Stimulated activated naive CD8-positive, alpha-beta T cell treated with anti-CD3 and anti-CD28 coated beads, Interleukin-15, Interleukin-2, amounts not matched to agents 100 U/mL and 50 U/mL, for 24 hours (primary cell): ENCODE data around the gene ABI3BP.

Source experiments
- ATAC-seq: fragments of 150-1000 bp; cut with Tn5 transposase; one replicate; pipeline ENCODE4 v1.10.0; 2021
- DNase-seq: peaks from one replicate; pipeline ENCODE4 v3.0.0; 2021

ABI3BP gene

GRCh38 chr3:100984308-100984707 lies 8.9 kb downstream of the ABI3BP start:
- ATAC-seq (no peak), DNase-seq (no peak)

DNA sequence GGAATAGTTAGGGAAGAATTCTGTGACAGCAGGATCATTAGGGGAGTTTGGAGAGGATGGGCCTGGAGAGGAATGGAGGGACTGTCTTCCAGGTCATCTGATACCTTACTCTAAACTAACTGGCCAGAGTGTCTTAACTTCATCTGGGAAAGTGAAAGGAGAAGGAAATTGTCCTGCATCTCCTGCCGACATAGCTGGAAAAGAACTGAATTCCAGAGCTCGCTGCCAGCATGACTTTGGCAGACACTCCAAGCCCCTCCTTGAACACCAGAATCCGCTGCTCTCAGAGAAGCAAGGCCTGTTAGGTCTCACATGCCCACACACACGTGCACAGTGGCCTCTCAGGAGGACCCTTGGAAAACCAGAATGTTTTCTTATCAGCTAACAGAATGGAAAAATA lies 10.5 kb downstream of the ABI3BP start:
- DNase-seq (no peak), ATAC-seq (no peak)

DNA sequence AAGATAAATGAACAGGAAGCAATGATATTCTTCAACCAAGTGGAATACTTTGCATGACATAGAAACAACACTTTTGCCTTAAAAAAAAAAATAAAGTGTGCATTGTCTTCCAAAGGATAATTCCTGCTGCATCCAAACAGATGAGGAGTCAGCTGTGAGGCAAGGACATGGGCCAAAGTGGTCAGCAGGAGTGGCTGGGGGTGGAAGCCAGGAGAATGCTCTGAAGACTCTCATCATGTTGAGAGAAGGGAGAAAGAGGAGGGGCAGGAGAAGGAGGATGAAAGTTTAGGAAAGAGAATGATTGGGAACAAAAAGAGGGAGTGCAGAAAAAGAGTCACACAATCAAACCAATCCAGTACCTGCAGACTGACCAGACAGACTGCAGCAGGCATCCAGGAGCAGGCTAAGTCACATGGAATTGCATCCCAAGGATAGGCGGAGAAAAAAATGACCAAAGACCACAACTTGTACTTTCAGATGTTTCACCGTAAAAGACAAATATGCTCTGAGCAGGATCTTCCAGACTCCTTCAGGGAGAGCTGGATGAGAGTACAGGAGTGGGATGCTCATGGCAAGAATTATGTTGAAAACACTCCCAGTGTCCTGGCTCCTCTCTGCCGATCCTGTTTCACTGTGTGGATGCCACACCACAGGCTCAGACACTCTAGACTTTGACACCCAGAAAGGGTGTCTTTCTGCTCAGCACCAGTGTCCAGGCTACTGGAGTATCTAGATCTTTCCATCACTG lies 11.9 kb downstream of the ABI3BP start:
- DNase-seq (no peak), ATAC-seq (no peak)

- DNase-seq (no peak), ATAC-seq (no peak)
These were observed 15.1 kb downstream of the ABI3BP start for GRCh38 chr3:100978011-100978659.

GRCh38 chr3:100976611-100977010 lies 16.6 kb downstream of the ABI3BP start:
- DNase-seq (no peak), ATAC-seq (no peak)

DNA sequence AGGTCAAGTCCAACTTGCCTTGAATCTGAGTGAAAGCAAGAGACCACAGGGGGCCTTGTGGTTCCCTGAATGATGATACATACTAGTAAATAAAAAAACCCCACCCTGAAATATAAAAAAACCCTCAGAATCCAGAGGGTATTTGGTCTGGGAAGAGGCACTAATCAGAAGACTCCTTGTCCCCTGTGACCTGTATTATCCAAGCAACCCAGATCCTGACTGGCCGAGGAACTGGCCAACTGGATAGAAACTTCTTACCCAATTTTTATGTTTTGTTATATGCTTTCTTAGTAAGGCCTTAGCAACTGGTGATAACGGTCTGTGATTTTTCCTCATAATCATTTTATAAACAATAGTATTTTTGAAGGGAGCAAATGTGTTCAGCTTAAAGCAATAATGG lies 17.5 kb downstream of the ABI3BP start:
- DNase-seq, result no peak
- no peak for ATAC-seq

DNA sequence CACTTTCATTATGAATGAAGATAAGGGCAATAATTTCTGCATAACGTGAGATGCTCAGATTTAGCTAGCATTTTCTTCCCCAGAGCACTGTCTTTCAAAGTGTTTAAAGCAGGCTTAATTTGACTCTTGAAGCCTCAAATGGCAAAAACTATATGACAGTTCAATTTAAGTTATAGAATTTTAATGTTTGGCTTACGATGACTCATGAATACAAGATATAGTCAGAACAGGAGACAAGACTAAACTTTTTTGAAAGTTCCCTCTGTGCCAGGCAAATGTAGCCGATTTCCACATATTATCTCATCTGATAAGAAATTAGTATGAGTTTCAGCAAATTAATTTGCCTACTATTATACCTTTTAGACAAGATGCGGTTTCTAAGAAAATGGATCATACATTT lies 19.6 kb downstream of the ABI3BP start:
- no peak for DNase-seq
- ATAC-seq, result no peak

GRCh38 chr3:100972867-100973266 lies 20.4 kb downstream of the ABI3BP start:
- no peak for ATAC-seq
- no peak for DNase-seq

- DNase-seq (no peak), ATAC-seq (no peak)
These were observed 20.8 kb downstream of the ABI3BP start for GRCh38 chr3:100972301-100972844.

DNA sequence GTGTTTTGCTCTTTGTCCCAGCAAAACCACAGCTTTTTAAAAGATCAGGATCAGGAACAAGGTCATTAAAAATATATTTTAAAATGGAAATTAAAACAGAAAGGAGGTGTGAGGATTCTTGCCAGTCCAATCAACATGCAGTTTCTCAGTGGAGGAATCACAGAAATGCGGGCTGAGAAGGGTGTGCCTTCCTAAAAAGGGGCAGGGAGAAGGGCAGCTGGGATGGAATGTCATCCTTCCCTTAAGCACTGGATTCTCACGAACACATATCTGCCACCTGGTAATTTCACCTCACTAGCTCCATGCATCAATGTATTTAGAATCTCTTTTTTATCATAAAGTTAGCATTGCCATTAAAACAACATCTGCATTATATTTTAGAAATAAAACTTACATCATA lies 21.4 kb downstream of the ABI3BP start:
- DNase-seq, result no peak
- no peak for ATAC-seq

- DNase-seq, result no peak
- ATAC-seq, result no peak
These were observed 22.7 kb downstream of the ABI3BP start for GRCh38 chr3:100970477-100970990.

DNA sequence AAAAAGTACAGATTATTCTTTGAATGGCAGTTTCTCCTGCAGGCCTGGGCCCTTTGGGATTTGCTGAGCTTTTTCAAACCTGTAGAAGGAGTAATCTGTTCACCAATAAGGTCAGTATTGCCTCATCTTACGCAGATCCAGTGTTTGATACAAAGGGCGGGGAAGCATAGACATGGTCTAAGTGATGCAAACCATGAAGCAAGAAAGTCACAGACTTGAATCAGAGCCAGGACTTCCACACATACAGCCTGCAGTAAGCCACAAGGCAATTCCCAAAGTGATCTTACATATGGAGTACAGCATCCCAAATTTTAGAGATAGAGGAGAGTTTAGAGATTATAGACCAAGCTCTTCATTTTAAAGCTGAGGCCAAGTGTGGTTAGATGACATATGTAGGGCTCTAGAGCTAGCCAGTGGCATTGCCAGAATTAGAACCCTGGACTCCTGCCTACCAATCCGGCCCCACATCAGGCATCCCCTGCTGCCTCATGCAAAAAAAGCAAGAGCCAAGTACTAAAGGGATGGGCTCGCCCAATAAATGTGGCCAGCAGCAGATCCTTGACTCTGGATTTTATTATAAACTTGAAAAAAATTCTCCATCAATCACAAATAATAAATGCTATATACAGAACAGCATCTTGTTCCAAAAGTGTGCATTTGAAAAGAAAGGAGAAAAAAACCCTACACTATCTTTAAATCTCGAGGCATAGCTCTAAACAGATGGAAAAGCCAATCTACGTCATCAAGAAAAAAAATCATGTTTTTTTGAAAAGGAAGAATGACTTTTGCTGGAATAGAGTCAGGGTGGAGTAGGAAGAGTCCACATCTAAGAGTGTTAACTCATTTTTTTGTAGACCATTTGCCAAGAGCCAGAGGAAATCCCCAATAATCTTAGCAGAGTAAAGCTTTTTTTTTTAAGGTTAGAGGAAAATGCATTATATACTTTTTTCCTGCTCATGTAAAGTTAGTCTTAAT lies 24.0 kb downstream of the ABI3BP start:
- ATAC-seq (no peak), DNase-seq (no peak)

- ATAC-seq (no peak), DNase-seq (no peak)
These were observed 26.4 kb downstream of the ABI3BP start for GRCh38 chr3:100966807-100967206.

GRCh38 chr3:100966049-100966491 lies 27.2 kb downstream of the ABI3BP start:
- no peak for ATAC-seq
- DNase-seq, result no peak

DNA sequence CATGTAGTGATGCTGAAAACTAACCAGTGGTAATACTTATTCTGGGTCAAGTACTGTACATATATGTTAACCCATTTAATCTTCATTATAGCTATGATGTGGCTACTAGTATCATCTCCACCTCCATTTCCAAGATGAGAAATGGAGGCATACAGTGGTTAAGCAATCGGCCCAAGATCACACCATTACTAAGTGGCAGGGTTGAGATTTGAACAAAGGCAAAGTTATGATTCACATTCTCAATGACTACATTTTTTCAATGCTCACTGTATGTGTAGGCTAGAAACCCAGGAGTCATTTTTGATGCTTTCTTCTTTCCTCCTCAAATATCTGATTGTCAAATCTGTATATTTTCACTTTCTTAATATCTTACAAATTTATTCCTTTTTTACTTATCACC lies 30.2 kb downstream of the ABI3BP start:
- no peak for ATAC-seq
- no peak for DNase-seq

DNA sequence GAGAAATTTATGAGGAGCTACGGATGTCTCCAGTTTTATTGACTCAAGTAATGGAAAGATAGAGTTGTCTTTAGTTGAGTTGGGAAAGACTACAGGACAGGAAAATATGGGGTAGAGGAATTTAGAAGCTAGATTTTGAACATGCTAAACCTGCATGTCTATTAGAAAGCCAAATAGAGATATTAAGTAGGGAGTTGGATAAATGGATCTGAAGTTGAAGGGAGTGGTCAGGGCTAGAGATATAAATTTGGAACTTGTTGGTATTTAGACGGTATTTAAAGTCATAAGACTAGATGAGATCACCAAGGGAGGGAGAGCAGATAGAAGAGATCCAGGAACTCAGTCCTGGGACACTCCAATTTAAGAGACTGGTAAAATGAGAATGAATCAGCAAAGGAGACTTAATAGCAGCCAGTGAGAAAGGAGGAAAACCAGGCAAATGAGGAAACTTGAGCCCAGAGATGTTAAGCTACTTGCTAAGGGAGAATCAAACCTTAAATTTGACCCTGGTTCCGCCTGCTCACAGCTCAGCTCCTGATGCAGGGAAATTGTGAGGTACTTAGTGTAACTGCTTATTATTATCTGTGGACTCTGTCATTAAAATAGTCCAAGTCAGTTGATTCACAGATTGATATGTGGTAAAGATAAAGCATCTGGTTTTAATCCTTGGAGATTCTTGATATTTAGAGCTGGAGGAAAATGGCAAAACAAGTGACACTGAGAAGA lies 35.8 kb downstream of the ABI3BP start:
- no peak for DNase-seq
- ATAC-seq, result no peak

- DNase-seq (no peak), ATAC-seq (no peak)
These were observed 36.9 kb downstream of the ABI3BP start for GRCh38 chr3:100956276-100956675.

DNA sequence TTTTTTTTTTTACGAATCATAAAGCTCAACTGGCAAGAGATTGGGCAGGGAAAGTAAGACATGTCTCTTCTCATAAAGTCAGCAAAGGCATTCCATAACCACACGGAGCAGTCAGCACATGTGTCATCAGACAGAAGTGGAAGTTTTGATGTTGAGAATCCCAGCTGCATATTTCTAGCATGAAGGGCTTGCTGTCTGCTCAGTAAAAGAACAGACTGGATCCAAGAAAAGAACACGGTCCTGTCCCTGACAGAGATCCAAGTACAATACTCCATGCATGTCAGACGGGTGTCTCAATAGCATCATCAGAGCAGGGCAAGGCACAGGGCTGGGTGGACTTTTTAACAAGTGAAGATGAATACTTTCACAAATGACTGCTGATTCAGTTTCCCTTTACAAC lies 38.2 kb downstream of the ABI3BP start:
- DNase-seq, result no peak
- ATAC-seq, result no peak

DNA sequence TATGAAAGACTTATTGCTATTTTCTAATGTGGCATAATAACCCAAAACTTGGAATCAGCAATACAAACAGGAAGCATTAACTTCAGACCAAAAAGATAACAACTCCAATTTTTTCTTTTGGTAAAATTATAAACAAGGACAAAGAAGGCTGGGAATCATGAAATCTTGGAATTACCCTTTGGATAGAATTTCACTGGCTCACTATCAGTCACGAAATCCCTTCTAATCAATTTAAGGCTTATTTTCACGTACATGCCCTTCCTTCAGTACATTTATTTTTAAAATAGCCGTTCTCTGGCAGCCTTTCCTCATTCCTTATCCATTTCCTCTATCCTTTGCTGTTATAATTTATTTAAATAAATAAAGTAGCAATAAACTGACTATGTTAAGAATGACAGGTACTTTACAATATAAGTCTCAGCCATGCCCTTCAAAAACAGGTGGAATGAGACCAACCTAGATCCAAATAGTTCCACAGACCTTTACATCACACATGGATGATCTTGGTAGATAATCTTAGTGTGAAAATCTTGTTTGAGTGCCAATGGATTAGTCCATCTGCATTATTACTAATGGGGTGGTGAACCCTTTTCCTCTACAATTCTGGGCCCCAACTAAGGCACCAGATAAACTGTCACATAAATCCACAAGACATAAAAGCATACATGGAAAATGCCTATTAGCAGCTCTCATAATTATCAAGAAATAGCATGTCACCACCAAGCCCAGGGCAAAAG lies 38.9 kb downstream of the ABI3BP start:
- DNase-seq (no peak), ATAC-seq (no peak)

GRCh38 chr3:100953103-100953502 lies 40.1 kb downstream of the ABI3BP start:
- ATAC-seq (no peak), DNase-seq (no peak)

- no peak for ATAC-seq
These were observed 46.1 kb downstream of the ABI3BP start for GRCh38 chr3:100947119-100947518.

More at GRCh38 chr3:100947119-100947518, 46.1 kb downstream of the ABI3BP start:
- no peak for DNase-seq
